B cell (primary cell): ENCODE results near the gene PTPRG. TPM values are rescaled to one million over a fixed set of nuclear protein-coding genes. Genes with fewer than 3 reads are reported as not detected.

Experiments
- ATAC-seq: fragments of 200-7000 bp; cut with Tn5 transposase; one replicate; pipeline ENCODE4 v1.10.0; 2021; ENCODE audit warnings: low read depth, mild to moderate bottlenecking, moderate number of reproducible peaks, moderate library complexity
- CTCF ChIA-PET: fragments of 350-600 bp; sonication (Branson Sonifier 250); formaldehyde crosslinking; loops from one replicate; lab custom pipeline; 2021; ENCODE audit warnings: antibody characterized with exemption, inconsistent platforms; lab: Charles Lee
- POLR2A ChIA-PET: fragments of 350-600 bp; sonication (Branson Sonifier 250); formaldehyde crosslinking; loops from one replicate; lab custom pipeline; 2021; ENCODE audit warnings: antibody characterized with exemption; lab: Charles Lee
- DNase-seq: peaks from one replicate; pipeline ENCODE4 v3.0.0; 2013
- H2AFZ ChIP-seq: 2 replicates; pipeline ENCODE4 v1.6.1; 2012; ENCODE audit warnings: mild to moderate bottlenecking, low read depth, low read length; ENCODE audit not compliant: insufficient read depth, poor library complexity, severe bottlenecking
- H3K27ac ChIP-seq, 2 donors: 1 replicate in 1 of 2; 2 replicates in 1 of 2; pipeline ENCODE4 v1.5.1; 2012 to 2013; ENCODE audit warnings: low read length in 2 of 2, mild to moderate bottlenecking in 2 of 2, moderate library complexity in 1 of 2
- H3K27me3 ChIP-seq, 4 experiments: fragments of 200-600 bp in 1 of 4; sonication (generic) in 1 of 4; replicated peaks in 1 of 4; 1 replicate in 2 of 4; 2 replicates in 2 of 4; pipeline versions ENCODE4 v1.6.1 to v1.7.0; 2013 to 2016; ENCODE audit warnings: low read length in 3 of 4, mild to moderate bottlenecking in 2 of 4, mixed read lengths in 1 of 4, moderate library complexity in 1 of 4; ENCODE audit not compliant: insufficient read depth in 4 of 4, control insufficient read depth in 3 of 4; ENCODE audit errors: control extremely low read depth in 1 of 4
- H3K36me3 ChIP-seq, 2 experiments: replicated peaks in 1 of 2; 1 replicate in 1 of 2; 2 replicates in 1 of 2; pipeline versions ENCODE4 v1.6.1 to v1.7.1; 2013; ENCODE audit warnings: low read length in 1 of 2; ENCODE audit not compliant: insufficient read depth in 2 of 2, control insufficient read depth in 1 of 2; ENCODE audit errors: control extremely low read depth in 1 of 2, extremely low read depth in 1 of 2
- H3K4me1 ChIP-seq, 2 donors: fragments of 200-600 bp in 1 of 2; sonication (generic) in 1 of 2; 1 replicate in 1 of 2; 2 replicates in 1 of 2; pipeline versions ENCODE4 v1.5.1 to v1.6.1; 2013 to 2017; ENCODE audit warnings: low read length in 2 of 2; ENCODE audit not compliant: control insufficient read depth in 2 of 2, insufficient read depth in 2 of 2
- H3K4me2 ChIP-seq: replicated peaks from 2 replicates; pipeline ENCODE3; 2012; ENCODE audit warnings: mild to moderate bottlenecking, low read depth, low read length; ENCODE audit not compliant: poor library complexity, severe bottlenecking
- H3K4me3 ChIP-seq, 5 experiments: fragments of 200-600 bp in 1 of 5; sonication (generic) in 1 of 5; 1 replicate in 3 of 5; 2 replicates in 2 of 5; pipeline versions ENCODE4 v1.5.1 to v1.7.0; 2011 to 2016; ENCODE audit warnings: low read length in 4 of 5, mild to moderate bottlenecking in 4 of 5, low read depth in 2 of 5, control low read depth in 1 of 5, moderate library complexity in 1 of 5; ENCODE audit not compliant: insufficient read depth in 1 of 5; ENCODE audit errors: control extremely low read depth in 1 of 5, extremely low read depth in 1 of 5
- H3K79me2 ChIP-seq: fragments of 200-600 bp; sonication (generic); one replicate; pipeline ENCODE4 v1.6.0; 2016; ENCODE audit warnings: low read length; ENCODE audit not compliant: control insufficient read depth, insufficient read depth
- H3K9ac ChIP-seq: fragments of 200-600 bp; sonication (generic); 2 replicates; pipeline ENCODE4 v1.6.1; 2017; ENCODE audit warnings: mild to moderate bottlenecking, low read length, moderate library complexity
- H3K9me3 ChIP-seq, 3 donors: one replicate each; pipeline versions ENCODE4 v1.6.1 to v1.7.1; 2013; ENCODE audit warnings: low read length in 2 of 3; ENCODE audit not compliant: control insufficient read depth in 2 of 3, insufficient read depth in 1 of 3; ENCODE audit errors: control extremely low read depth in 1 of 3
- H4K20me1 ChIP-seq: 2 replicates; pipeline ENCODE4 v1.6.0; 2012; ENCODE audit warnings: mild to moderate bottlenecking, low read length; ENCODE audit not compliant: insufficient read depth, control insufficient read depth, poor library complexity, severe bottlenecking
- H3K27ac Mint-ChIP-seq: one replicate; pipeline ENCODE4 v1.8.0; 2021; ENCODE audit warnings: mixed read lengths
- H3K27me3 Mint-ChIP-seq: one replicate; pipeline ENCODE4 v1.8.0; 2021; ENCODE audit warnings: mixed read lengths
- H3K4me1 Mint-ChIP-seq: one replicate; pipeline ENCODE4 v1.8.0; 2021; ENCODE audit warnings: mixed read lengths
- H3K4me3 Mint-ChIP-seq: one replicate; pipeline ENCODE4 v1.8.0; 2021; ENCODE audit warnings: mixed read lengths
- H3K9me3 Mint-ChIP-seq: one replicate; pipeline ENCODE4 v1.8.0; 2022; ENCODE audit warnings: mixed read lengths; ENCODE audit not compliant: insufficient read depth
- CTCF ChIP-seq: fragments of 200-600 bp; IDR thresholded peaks from one replicate; pipeline ENCODE4 v1.8.0; 2022; ENCODE audit warnings: antibody characterized with exemption, mild to moderate bottlenecking
- EZH2 ChIP-seq: IDR thresholded peaks from 2 replicates; pipeline ENCODE4 v1.6.1; 2012; ENCODE audit warnings: borderline replicate concordance, low read depth, mild to moderate bottlenecking, moderate library complexity, low read length; ENCODE audit not compliant: insufficient read depth, poor library complexity, severe bottlenecking
- WGBS: methylation state at CpG from one replicate; pipeline ENCODE4 v1.1.5; 2013; ENCODE audit warnings: missing lambda C conversion rate; ENCODE audit not compliant: insufficient coverage; 5-methylcytosine and 5-hydroxymethylcytosine counted together
- intact Hi-C: fragments of 100-400 bp; cut with micrococcal nuclease; formaldehyde crosslinking; loops from one replicate; pipeline ENCODE4 v1.10.0; 2022
- polyA plus RNA-seq: library from polyadenylated mRNA; depleted of rRNA; stranded (reverse); fragments of >200 nt; gene quantifications from 2 replicates; pipeline ENCODE4 v1.2.3, GENCODE V29; 2012
- total RNA-seq, 2 donors: library from RNA; stranded (reverse); fragments of 120-200 nt in 1 of 2; gene quantifications; 1 replicate in 1 of 2; 2 replicates in 1 of 2; pipeline versions ENCODE4 v1.2.3 to v1.2.4, GENCODE V29; 2013 to 2022

PTPRG gene
- total and polyA plus RNA-seq, 2 donors (not counting 1 experiment from before 2014, with no cell fraction given) = 0.12 to 1.3 TPM

GRCh38 chr3:62253971-62254370, 692.6 kb downstream of the PTPRG start:
- Histone ChIP-seq H3K27me3 (no peaks in the 10 kb centered on the region), H3K9me3 (peaks cover 0 to 1% (median 0%) of the 10 kb centered on the region in 3 donors), H3K27ac (no peak overlapping the region), H3K79me2 (no peaks in the 10 kb centered on the region), H3K9ac (no peak overlapping the region), H3K36me3 (no peaks in the 10 kb centered on the region), H3K4me1 (no peaks in the 10 kb centered on the region), H3K4me3 (no peak overlapping the region), H2AFZ (no peak overlapping the region), H3K4me2 (no peak overlapping the region), H4K20me1 (no peaks in the 10 kb centered on the region)
- no peak overlapping the region for H3K4me3 Mint-ChIP-seq
- peaks cover 4% of the 10 kb centered on the region for H3K27me3 Mint-ChIP-seq
- intact Hi-C loops = no loop called here
- ChIA-PET CTCF (no interaction called here), POLR2A (no interaction called here)
- TF ChIP-seq EZH2 (no peak), CTCF (no peak)
- H3K9me3 Mint-ChIP-seq = no peaks in the 10 kb centered on the region
- no peak for ATAC-seq
- no peak overlapping the region for H3K27ac Mint-ChIP-seq
- no peak for DNase-seq
- WGBS = no CpG with 5 or more reads among the region's 3 CpGs
- no peaks in the 10 kb centered on the region for H3K4me1 Mint-ChIP-seq

GRCh38 chr3:62255758-62256157, 694.4 kb downstream of the PTPRG start:
- H3K9me3 Mint-ChIP-seq = no peaks in the 10 kb centered on the region
- WGBS = 100% methylated on average over 1 of the region's 2 CpGs
- H3K27me3 ChIP-seq = no peaks in the 10 kb centered on the region
- peaks cover 0 to 1% (median 0%) of the 10 kb centered on the region in 3 donors for H3K9me3 ChIP-seq
- no peak overlapping the region for H3K27ac Mint-ChIP-seq
- H3K9ac ChIP-seq = no peak overlapping the region
- no peak overlapping the region for H2AFZ ChIP-seq
- POLR2A ChIA-PET = no interaction called here
- no peaks in the 10 kb centered on the region for H3K4me1 Mint-ChIP-seq
- H3K36me3 ChIP-seq = no peaks in the 10 kb centered on the region
- H3K27me3 Mint-ChIP-seq = peaks cover 4% of the 10 kb centered on the region
- H3K4me3 ChIP-seq = no peak overlapping the region
- no peak overlapping the region for H3K4me2 ChIP-seq
- intact Hi-C loops = no loop called here
- DNase-seq (no peak), ATAC-seq (no peak)
- H3K4me1 ChIP-seq = no peaks in the 10 kb centered on the region
- CTCF ChIA-PET = interaction anchor here (1.2 kb wide), 1 partner anchor 9 kb away, joined by 3 read pairs; no protein-coding TSS in a partner anchor
- H3K4me3 Mint-ChIP-seq = no peak overlapping the region
- H3K79me2 ChIP-seq = no peaks in the 10 kb centered on the region
- H3K27ac ChIP-seq = no peak overlapping the region
- TF ChIP-seq EZH2 (no peak), CTCF (no peak)
- no peaks in the 10 kb centered on the region for H4K20me1 ChIP-seq
